A549 (cell line): Measurements from ENCODE around the gene MEDAG. TPM values are rescaled to one million over a fixed set of nuclear protein-coding genes. Genes with fewer than 3 reads are reported as not detected.
A peak's percentile ranks its signal among the peaks of the same experiment; 100 is the strongest.

Source experiments
- ATAC-seq, 2 experiments: fragments of 200-7000 bp in 1 of 2; fragments of >200 bp in 1 of 2; cut with Nextera tagmentation in 1 of 2; cut with Tn5 transposase in 1 of 2; 3 replicates each; pipeline versions ENCODE4 v1.8.0 to v1.9.1; 2018 to 2020; ENCODE audit warnings: mild to moderate bottlenecking in 1 of 2, moderate library complexity in 1 of 2
- CTCF ChIA-PET: fragments of 300-600 bp; sonication (Branson Sonifier 250); formaldehyde crosslinking; extraction: SDS; loops from one replicate; lab custom pipeline; 2021; ENCODE audit warnings: antibody characterized with exemption, inconsistent platforms; lab: Yijun Ruan, JAX
- POLR2A ChIA-PET: fragments of 350-600 bp; formaldehyde crosslinking; extraction: SDS; loops from one replicate; lab custom pipeline; 2021; ENCODE audit warnings: antibody characterized with exemption, inconsistent platforms; lab: Yijun Ruan, JAX
- DNase-seq, 2 experiments: peaks; one replicate each; pipeline versions ENCODE4 v3.0.0 to v3.0.0-alpha.2; 2011 to 2016; ENCODE audit warnings: low read depth in 1 of 2, low spot score in 1 of 2
- FAIRE-seq: peaks from 2 replicates; lab custom pipeline; 2011; peaks lifted over from hg19 to GRCh38; lab: Jason Lieb, UNC
- H3K27ac ChIP-seq, 2 experiments: fragments of >200 bp; sonication (Bioruptor Twin); formaldehyde crosslinking; 3 replicates each; pipeline ENCODE4 v1.5.1; 2016 to 2017
- H3K4me1 ChIP-seq: fragments of >200 bp; sonication (Bioruptor Twin); formaldehyde crosslinking; 3 replicates; pipeline ENCODE4 v1.6.1; 2016
- H3K4me2 ChIP-seq: fragments of >200 bp; sonication (Bioruptor Twin); formaldehyde crosslinking; 3 replicates; pipeline ENCODE4 v1.6.1; 2016
- H3K4me3 ChIP-seq: fragments of >200 bp; sonication (Bioruptor Twin); formaldehyde crosslinking; 3 replicates; pipeline ENCODE4 v1.5.1; 2016
- H3K9me3 ChIP-seq: fragments of >200 bp; sonication (Bioruptor Twin); formaldehyde crosslinking; 3 replicates; pipeline ENCODE4 v1.6.1; 2016
- BHLHE40 ChIP-seq: IDR thresholded peaks from 2 replicates; pipeline ENCODE4 v1.6.1; 2012; ENCODE audit warnings: low read depth, low read length, inconsistent platforms
- CHD2 ChIP-seq: fragments of 150-350 bp; IDR thresholded peaks from 2 replicates; pipeline ENCODE4 v1.6.1; 2014; ENCODE audit warnings: low read length; ENCODE audit not compliant: partially characterized antibody
- CTCF ChIP-seq: fragments of >200 bp; sonication (Bioruptor Twin); formaldehyde crosslinking; IDR thresholded peaks from 3 replicates; pipeline ENCODE4 v1.5.1; 2016
- FOSL2 ChIP-seq, 2 experiments: fragments of 450-650 bp in 1 of 2; fragments of >200 bp in 1 of 2; sonication (Bioruptor Twin) in 1 of 2; formaldehyde crosslinking; IDR thresholded peaks; 2 replicates each; pipeline versions ENCODE4 v1.5.0 to v1.6.1; 2016 to 2020; ENCODE audit warnings: mild to moderate bottlenecking in 1 of 2, moderate library complexity in 1 of 2
- HDAC2 ChIP-seq: fragments of 200-600 bp; sonication (generic); IDR thresholded peaks from 2 replicates; pipeline ENCODE4 v1.6.1; 2016
- HOXB13 ChIP-seq: fragments of 250-450 bp; sonication (Bioruptor Pico); IDR thresholded peaks from 2 replicates; pipeline ENCODE4 v1.5.0; 2020; ENCODE audit warnings: low read depth, mild to moderate bottlenecking, moderate library complexity
- HOXB5 ChIP-seq: fragments of 250-450 bp; sonication (Bioruptor Pico); IDR thresholded peaks from 2 replicates; pipeline ENCODE4 v1.5.0; 2020; ENCODE audit warnings: mild to moderate bottlenecking, moderate library complexity
- MYC ChIP-seq: IDR thresholded peaks from 2 replicates; pipeline ENCODE4 v1.6.1; 2012; ENCODE audit warnings: mild to moderate bottlenecking, inconsistent platforms, low read length, improper control_type of control experiment, borderline replicate concordance
- NPAS2 ChIP-seq: fragments of 250-450 bp; sonication (Bioruptor Pico); IDR thresholded peaks from 2 replicates; pipeline ENCODE4 v1.8.0; 2022; ENCODE audit warnings: mild to moderate bottlenecking, moderate library complexity, borderline replicate concordance
- NR3C1 ChIP-seq: fragments of >200 bp; sonication (Bioruptor Twin); formaldehyde crosslinking; IDR thresholded peaks from 3 replicates; pipeline ENCODE4 v1.6.1; 2017
- PHF8 ChIP-seq: fragments of 200-600 bp; sonication (generic); IDR thresholded peaks from 2 replicates; pipeline ENCODE4 v1.6.1; 2016; ENCODE audit warnings: low read depth, mild to moderate bottlenecking, antibody characterized with exemption, moderate library complexity, borderline replicate concordance
- RAD21 ChIP-seq, 2 experiments: fragments of >200 bp in 1 of 2; sonication (Bioruptor Twin) in 1 of 2; formaldehyde crosslinking in 1 of 2; IDR thresholded peaks in 1 of 2; conservative IDR thresholded peaks in 1 of 2; 2 replicates in 1 of 2; 3 replicates in 1 of 2; pipeline ENCODE4 v1.6.1; 2012 to 2018; ENCODE audit warnings: inconsistent platforms in 1 of 2
- RCOR1 ChIP-seq: fragments of 150-350 bp; IDR thresholded peaks from 2 replicates; pipeline ENCODE4 v1.6.1; 2014; ENCODE audit warnings: antibody characterized with exemption, low read length, low read depth
- RFX5 ChIP-seq: fragments of 450-650 bp; IDR thresholded peaks from 2 replicates; pipeline ENCODE4 v1.7.1; 2014; ENCODE audit warnings: antibody characterized with exemption, mild to moderate bottlenecking, moderate library complexity
- SREBF2 ChIP-seq: fragments of 450-650 bp; IDR thresholded peaks from 2 replicates; pipeline ENCODE4 v1.6.1; 2014; ENCODE audit warnings: mild to moderate bottlenecking, moderate library complexity
- TP53 ChIP-seq: fragments of 250-450 bp; sonication (Bioruptor Pico); IDR thresholded peaks from 2 replicates; pipeline ENCODE4 v1.5.0; 2021; ENCODE audit warnings: mild to moderate bottlenecking, moderate library complexity
- ZC3H11A ChIP-seq: fragments of 450-650 bp; IDR thresholded peaks from 2 replicates; pipeline ENCODE4 v1.6.1; 2014; ENCODE audit warnings: antibody characterized with exemption, mild to moderate bottlenecking
- ZNF302 ChIP-seq: fragments of 250-450 bp; sonication (Bioruptor Pico); IDR thresholded peaks from 2 replicates; pipeline ENCODE4 v1.9.0; 2021; ENCODE audit warnings: inconsistent platforms, mild to moderate bottlenecking, moderate library complexity
- ZSCAN20 ChIP-seq: fragments of 250-450 bp; sonication (Bioruptor Pico); IDR thresholded peaks from 2 replicates; pipeline ENCODE4 v1.8.0; 2022; ENCODE audit warnings: mild to moderate bottlenecking, moderate library complexity
- WGBS: methylation state at CpG from one replicate; pipeline ENCODE4 v1.1.6; 2017; ENCODE audit errors: missing lambda C conversion rate; 5-methylcytosine and 5-hydroxymethylcytosine counted together
- polyA plus RNA-seq, 4 experiments: library from polyadenylated mRNA; depleted of rRNA in 3 of 4; stranded (reverse); fragments of >200 nt; fragmentation: RNase III in 1 of 4; extraction: RNeasy Plus Mini Kit Qiagen cat#74134 plus additional on column Dnase treatment in 1 of 4; gene quantifications; 2 replicates in 3 of 4; 3 replicates in 1 of 4; pipeline ENCODE4 v1.2.3, GENCODE V29; 2011 to 2017
- TF ChIP-seq, protein P1 (sequence below): fragments of >200 bp; sonication (Bioruptor Twin); formaldehyde crosslinking; IDR thresholded peaks from 3 replicates; pipeline ENCODE4 v1.6.1; 2016
- TF ChIP-seq, protein P2 (sequence below): fragments of 450-650 bp; IDR thresholded peaks from 2 replicates; pipeline ENCODE4 v1.6.1; 2014; ENCODE audit warnings: antibody characterized with exemption
- TF ChIP-seq, protein P3 (sequence below): IDR thresholded peaks from 2 replicates; pipeline ENCODE4 v1.6.1; 2012
- TF ChIP-seq, protein P4 (sequence below): fragments of 250-450 bp; sonication (Bioruptor Pico); IDR thresholded peaks from 2 replicates; pipeline ENCODE4 v1.5.0; 2021; ENCODE audit warnings: mild to moderate bottlenecking, moderate library complexity, borderline replicate concordance
- TF ChIP-seq, protein P5 (sequence below): IDR thresholded peaks from 2 replicates; pipeline ENCODE4 v1.6.1; 2012; ENCODE audit warnings: low read depth, borderline replicate concordance

Gene MEDAG
- polyA plus RNA-seq, 2 of the 4 experiments (the other 2 are of a cell fraction): 0.21 TPM; not detected in 1

DNA sequence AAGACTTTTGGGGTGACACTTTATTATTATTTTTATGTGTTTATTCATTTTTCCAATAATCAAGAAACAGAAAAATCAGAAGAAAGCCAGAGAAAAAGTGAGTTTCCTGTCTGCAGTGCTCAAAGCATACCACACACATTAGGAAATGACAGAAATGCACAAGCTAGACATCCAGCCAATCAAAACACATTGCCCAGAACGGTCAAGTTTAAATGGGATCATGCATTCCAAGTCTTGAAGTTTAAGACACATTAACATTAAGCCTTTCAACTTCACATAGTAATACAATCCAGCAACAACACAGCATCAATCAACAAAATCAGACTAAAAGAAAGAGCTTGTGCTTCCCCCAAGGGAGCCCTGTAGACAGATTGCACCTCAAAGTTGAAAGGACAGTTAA lies 28.7 kb upstream of the MEDAG start:
- H3K4me3 ChIP-seq: no peak overlapping the region
- no peak for ATAC-seq
- H3K9me3 ChIP-seq: no peaks in the 10 kb centered on the region
- H3K27ac ChIP-seq: no peak overlapping the region
- H3K4me1 ChIP-seq: peaks cover 15% of the 10 kb centered on the region
- no peak for FAIRE-seq
- TF ChIP-seq MYC: no peak
- TF ChIP-seq, protein P1, sequence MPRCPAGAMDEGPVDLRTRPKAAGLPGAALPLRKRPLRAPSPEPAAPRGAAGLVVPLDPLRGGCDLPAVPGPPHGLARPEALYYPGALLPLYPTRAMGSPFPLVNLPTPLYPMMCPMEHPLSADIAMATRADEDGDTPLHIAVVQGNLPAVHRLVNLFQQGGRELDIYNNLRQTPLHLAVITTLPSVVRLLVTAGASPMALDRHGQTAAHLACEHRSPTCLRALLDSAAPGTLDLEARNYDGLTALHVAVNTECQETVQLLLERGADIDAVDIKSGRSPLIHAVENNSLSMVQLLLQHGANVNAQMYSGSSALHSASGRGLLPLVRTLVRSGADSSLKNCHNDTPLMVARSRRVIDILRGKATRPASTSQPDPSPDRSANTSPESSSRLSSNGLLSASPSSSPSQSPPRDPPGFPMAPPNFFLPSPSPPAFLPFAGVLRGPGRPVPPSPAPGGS: no peak
- TF ChIP-seq NR3C1: no peak
- TF ChIP-seq RAD21 (conservative IDR thresholded peaks at IDR 0.05 in 1 of 2, IDR thresholded peaks at IDR 0.05 in 1 of 2): no peak
- no peak for TF ChIP-seq ZC3H11A
- TF ChIP-seq HDAC2: no peak
- TF ChIP-seq PHF8: no peak
- no peak for TF ChIP-seq SREBF2
- TF ChIP-seq TP53 (CRISPR knock-in tag): no peak
- TF ChIP-seq, protein P2, sequence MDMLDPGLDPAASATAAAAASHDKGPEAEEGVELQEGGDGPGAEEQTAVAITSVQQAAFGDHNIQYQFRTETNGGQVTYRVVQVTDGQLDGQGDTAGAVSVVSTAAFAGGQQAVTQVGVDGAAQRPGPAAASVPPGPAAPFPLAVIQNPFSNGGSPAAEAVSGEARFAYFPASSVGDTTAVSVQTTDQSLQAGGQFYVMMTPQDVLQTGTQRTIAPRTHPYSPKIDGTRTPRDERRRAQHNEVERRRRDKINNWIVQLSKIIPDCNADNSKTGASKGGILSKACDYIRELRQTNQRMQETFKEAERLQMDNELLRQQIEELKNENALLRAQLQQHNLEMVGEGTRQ: no peak
- TF ChIP-seq ZSCAN20: no peak
- no peak for TF ChIP-seq RCOR1
- TF ChIP-seq NPAS2 (CRISPR knock-in tag): no peak
- TF ChIP-seq, protein P3, sequence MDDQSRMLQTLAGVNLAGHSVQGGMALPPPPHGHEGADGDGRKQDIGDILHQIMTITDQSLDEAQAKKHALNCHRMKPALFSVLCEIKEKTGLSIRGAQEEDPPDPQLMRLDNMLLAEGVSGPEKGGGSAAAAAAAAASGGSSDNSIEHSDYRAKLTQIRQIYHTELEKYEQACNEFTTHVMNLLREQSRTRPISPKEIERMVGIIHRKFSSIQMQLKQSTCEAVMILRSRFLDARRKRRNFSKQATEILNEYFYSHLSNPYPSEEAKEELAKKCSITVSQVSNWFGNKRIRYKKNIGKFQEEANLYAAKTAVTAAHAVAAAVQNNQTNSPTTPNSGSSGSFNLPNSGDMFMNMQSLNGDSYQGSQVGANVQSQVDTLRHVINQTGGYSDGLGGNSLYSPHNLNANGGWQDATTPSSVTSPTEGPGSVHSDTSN: no peak
- no peak for TF ChIP-seq RFX5
- no peak for TF ChIP-seq HOXB13 (CRISPR knock-in tag)
- no peak for TF ChIP-seq HOXB5 (CRISPR knock-in tag)
- TF ChIP-seq, all 56 proteins: peak for 0
- no peak overlapping the region for H3K4me2 ChIP-seq
- DNase-seq: no peak
- ChIA-PET CTCF (interaction anchor here (0.5 to 1.8 kb wide), 3 partner anchors 10 to 13 kb away, joined by 3 to 9 read pairs (median 3); no protein-coding TSS in a partner anchor), POLR2A (no interaction called here)
- WGBS: 5% methylated on average over 1 of the region's 1 CpG

DNA sequence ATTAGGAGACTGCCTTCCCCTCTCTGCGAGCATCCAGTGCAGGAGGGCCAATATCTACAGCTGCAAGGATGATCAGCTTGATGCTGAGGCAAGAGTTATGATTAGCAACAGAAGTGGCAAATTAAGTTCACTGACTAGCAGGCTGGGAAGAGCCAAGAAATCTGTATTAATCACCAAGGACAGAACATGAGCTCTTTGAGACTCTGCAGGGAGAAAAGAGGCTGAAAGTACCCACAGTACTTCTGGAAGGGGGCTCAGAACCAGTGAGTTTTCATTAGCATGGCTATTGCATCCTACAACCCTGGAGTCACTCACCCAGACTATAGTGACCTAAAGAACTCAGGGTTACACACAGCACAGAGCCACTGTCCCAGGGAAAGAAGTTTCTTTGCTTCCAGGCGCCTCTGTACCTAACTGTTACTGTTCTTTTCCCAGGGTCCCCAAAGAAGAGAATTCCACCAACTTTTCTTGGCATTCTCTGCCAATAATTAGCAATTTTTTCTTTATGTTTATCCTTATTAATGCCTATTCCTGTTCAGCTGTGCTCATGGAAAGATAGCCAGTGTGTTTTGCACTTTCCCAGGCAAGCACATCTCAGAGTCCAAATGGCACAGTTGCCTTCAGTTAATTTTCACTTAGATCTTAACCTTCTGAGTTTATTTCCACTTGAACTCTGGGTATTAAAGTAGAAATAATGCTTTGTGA lies 25.8 kb upstream of the MEDAG start:
- Histone ChIP-seq H3K9me3 (no peaks in the 10 kb centered on the region), H3K27ac (peak overlapping the region in 1 of 2 experiments; percentile 57; a peak in 3 of 6 replicates), H3K4me3 (no peak overlapping the region), H3K4me1 (peaks cover 15% of the 10 kb centered on the region), H3K4me2 (peak overlapping the region; percentile 55)
- DNase-seq: no peak
- CTCF ChIA-PET: interaction anchor here (1.4 kb wide), 1 partner anchor 76 kb away, joined by 3 read pairs; no protein-coding TSS in a partner anchor
- 92% methylated on average over 2 of the region's 2 CpGs for WGBS
- TF ChIP-seq NR3C1: no peak
- TF ChIP-seq CHD2: no peak
- TF ChIP-seq ZNF302: no peak
- TF ChIP-seq, protein P4, sequence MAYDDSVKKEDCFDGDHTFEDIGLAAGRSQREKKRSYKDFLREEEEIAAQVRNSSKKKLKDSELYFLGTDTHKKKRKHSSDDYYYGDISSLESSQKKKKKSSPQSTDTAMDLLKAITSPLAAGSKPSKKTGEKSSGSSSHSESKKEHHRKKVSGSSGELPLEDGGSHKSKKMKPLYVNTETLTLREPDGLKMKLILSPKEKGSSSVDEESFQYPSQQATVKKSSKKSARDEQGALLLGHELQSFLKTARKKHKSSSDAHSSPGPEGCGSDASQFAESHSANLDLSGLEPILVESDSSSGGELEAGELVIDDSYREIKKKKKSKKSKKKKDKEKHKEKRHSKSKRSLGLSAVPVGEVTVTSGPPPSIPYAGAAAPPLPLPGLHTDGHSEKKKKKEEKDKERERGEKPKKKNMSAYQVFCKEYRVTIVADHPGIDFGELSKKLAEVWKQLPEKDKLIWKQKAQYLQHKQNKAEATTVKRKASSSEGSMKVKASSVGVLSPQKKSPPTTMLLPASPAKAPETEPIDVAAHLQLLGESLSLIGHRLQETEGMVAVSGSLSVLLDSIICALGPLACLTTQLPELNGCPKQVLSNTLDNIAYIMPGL (CRISPR knock-in tag): no peak
- TF ChIP-seq, protein P5, sequence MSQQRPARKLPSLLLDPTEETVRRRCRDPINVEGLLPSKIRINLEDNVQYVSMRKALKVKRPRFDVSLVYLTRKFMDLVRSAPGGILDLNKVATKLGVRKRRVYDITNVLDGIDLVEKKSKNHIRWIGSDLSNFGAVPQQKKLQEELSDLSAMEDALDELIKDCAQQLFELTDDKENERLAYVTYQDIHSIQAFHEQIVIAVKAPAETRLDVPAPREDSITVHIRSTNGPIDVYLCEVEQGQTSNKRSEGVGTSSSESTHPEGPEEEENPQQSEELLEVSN: no peak
- TF ChIP-seq CTCF: no peak
- no peak for TF ChIP-seq FOSL2 (IDR thresholded peaks at IDR 0.05)
- no peak for TF ChIP-seq FOSL2 (CRISPR knock-in tag; IDR thresholded peaks at IDR 0.05)
- TF ChIP-seq BHLHE40: no peak
- FAIRE-seq: no peak
- POLR2A ChIA-PET: no interaction called here
- ATAC-seq: no peak
